K562 (cell line): ENCODE data around the gene MEOX2. TPM values are rescaled to one million over a fixed set of nuclear protein-coding genes. Genes with fewer than 3 reads are reported as not detected.

Experiments
- ATAC-seq: fragments of 200-7000 bp; cut with Tn5 transposase; 3 replicates; pipeline ENCODE4 v1.9.1; 2020; ENCODE audit warnings: moderate library complexity
- BruUV-seq: library from RNA; stranded (reverse); fragments of 400-500 nt; replicated peaks from 2 replicates; lab custom pipeline; 2021; lab: Mats Ljungman, UMichigan
- CTCF ChIA-PET: fragments of 300-600 bp; formaldehyde crosslinking; extraction: SDS; loops from one replicate; lab custom pipeline; 2021; ENCODE audit warnings: low intra/inter-chr PET ratio; lab: Yijun Ruan, JAX
- POLR2A ChIA-PET: fragments of 300-600, 350-650 bp; sonication (Branson Sonifier 250); formaldehyde crosslinking; extraction: SDS; loops from one replicate; lab custom pipeline; 2021; ENCODE audit warnings: antibody characterized with exemption, inconsistent platforms; lab: Yijun Ruan, JAX
- DNase-seq, 4 experiments: peaks; one replicate each; pipeline versions ENCODE4 v3.0.0 to v3.0.0-alpha.2; 2011 to 2018; ENCODE audit warnings: low spot score in 3 of 4, mixed read lengths in 3 of 4; ENCODE audit errors: extremely low read depth in 1 of 4
- FAIRE-seq: peaks from 2 replicates; lab custom pipeline; 2011; peaks lifted over from hg19 to GRCh38; lab: Jason Lieb, UNC
- H2AFZ ChIP-seq: 2 replicates; pipeline ENCODE4 v1.6.0; 2011; ENCODE audit warnings: low read depth, low read length, control low read depth, inconsistent platforms
- H3K27ac ChIP-seq: fragments of 200-600 bp; 3 replicates; pipeline ENCODE4 v1.8.0; 2011; ENCODE audit warnings: low read depth, mild to moderate bottlenecking, control low read depth, inconsistent platforms, low read length, moderate library complexity, mixed read lengths; ENCODE audit errors: extremely low read depth
- H3K27me3 ChIP-seq, 2 experiments: fragments of 300-600 bp in 1 of 2; 2 replicates in 1 of 2; 3 replicates in 1 of 2; pipeline versions ENCODE4 v1.6.0 to v1.8.0; 2011; ENCODE audit warnings: inconsistent platforms in 2 of 2, low read length in 2 of 2, mild to moderate bottlenecking in 1 of 2, mixed read lengths in 1 of 2, moderate library complexity in 1 of 2; ENCODE audit not compliant: control insufficient read depth in 2 of 2, insufficient read depth in 2 of 2
- H3K36me3 ChIP-seq: fragments of 300-600 bp; 3 replicates; pipeline ENCODE4 v1.8.0; 2011; ENCODE audit warnings: mild to moderate bottlenecking, low read length, inconsistent platforms; ENCODE audit not compliant: control insufficient read depth, insufficient read depth
- H3K4me1 ChIP-seq, 2 experiments: fragments of 200-600 bp in 1 of 2; replicated peaks in 1 of 2; 2 replicates in 1 of 2; 3 replicates in 1 of 2; pipeline versions ENCODE4 v1.5.1 to v1.8.0; 2011; ENCODE audit warnings: inconsistent platforms in 2 of 2, low read length in 2 of 2, mild to moderate bottlenecking in 1 of 2, mixed read lengths in 1 of 2, moderate library complexity in 1 of 2; ENCODE audit not compliant: control insufficient read depth in 2 of 2, insufficient read depth in 2 of 2
- H3K4me2 ChIP-seq: 2 replicates; pipeline ENCODE4 v1.6.1; 2011; ENCODE audit warnings: low read length, control low read depth, inconsistent platforms, mixed read lengths; ENCODE audit not compliant: insufficient read depth
- H3K4me3 ChIP-seq: fragments of 200-600 bp; sonication (generic), shearing (Covaris generic); 2 replicates; pipeline ENCODE4 v1.5.1; 2016; ENCODE audit warnings: control low read depth, inconsistent platforms
- H3K79me2 ChIP-seq: fragments of 200-600 bp; 3 replicates; pipeline ENCODE4 v1.8.0; 2011; ENCODE audit warnings: low read length, inconsistent platforms; ENCODE audit not compliant: control insufficient read depth, insufficient read depth
- H3K9ac ChIP-seq, 2 experiments: 2 replicates each; pipeline versions ENCODE4 v1.6.0 to v1.6.1; 2011; ENCODE audit warnings: low read depth in 2 of 2, low read length in 2 of 2, control low read depth in 1 of 2, inconsistent platforms in 1 of 2, mild to moderate bottlenecking in 1 of 2, mixed read lengths in 1 of 2; ENCODE audit not compliant: insufficient read depth in 1 of 2
- H3K9me1 ChIP-seq: one replicate; pipeline ENCODE4 v1.6.0; 2011; ENCODE audit warnings: inconsistent platforms, mild to moderate bottlenecking, low read length, moderate library complexity; ENCODE audit not compliant: control insufficient read depth, insufficient read depth
- H3K9me3 ChIP-seq: replicated peaks from 2 replicates; pipeline ENCODE4 v1.5.1; 2011; ENCODE audit warnings: low read depth, low read length, inconsistent platforms; ENCODE audit not compliant: control insufficient read depth, insufficient read depth
- H4K20me1 ChIP-seq: replicated peaks from 2 replicates; pipeline ENCODE4 v1.6.1; 2011; ENCODE audit warnings: low read length, inconsistent platforms, mixed read lengths; ENCODE audit not compliant: control insufficient read depth, insufficient read depth
- C11orf30 ChIP-seq: fragments of 450-650 bp; IDR thresholded peaks from 2 replicates; pipeline ENCODE4 v1.6.1; 2016; ENCODE audit warnings: low read depth, mild to moderate bottlenecking
- CHD4 ChIP-seq: fragments of 200-600 bp; sonication (generic); IDR thresholded peaks from 3 replicates; pipeline ENCODE4 v1.6.1; 2012; ENCODE audit warnings: low read depth, mild to moderate bottlenecking, mixed read lengths, low read length, inconsistent platforms; ENCODE audit not compliant: insufficient read depth, insufficient replicate concordance, poor library complexity, severe bottlenecking
- ESRRB ChIP-seq: fragments of 250-450 bp; sonication (Bioruptor Pico); IDR thresholded peaks from 2 replicates; pipeline ENCODE4 v1.5.0; 2020; ENCODE audit warnings: mild to moderate bottlenecking, moderate library complexity, borderline replicate concordance
- FOXM1 ChIP-seq, 2 experiments: fragments of 450-650 bp in 1 of 2; sonication (generic) in 1 of 2; formaldehyde crosslinking in 1 of 2; IDR thresholded peaks; 2 replicates each; pipeline versions ENCODE4 v1.6.1 to v1.9.0; 2017 to 2022; ENCODE audit warnings: low read depth in 2 of 2, mild to moderate bottlenecking in 2 of 2, missing genetic modification reagents in 1 of 2, moderate library complexity in 1 of 2
- HDAC1 ChIP-seq, 2 experiments: fragments of 450-650 bp; IDR thresholded peaks; 2 replicates each; pipeline ENCODE4 v1.6.1; 2016 to 2017; ENCODE audit warnings: inconsistent platforms in 1 of 2, mild to moderate bottlenecking in 1 of 2, moderate library complexity in 1 of 2
- MAFF ChIP-seq: IDR thresholded peaks from 2 replicates; pipeline ENCODE4 v1.6.1; 2012; ENCODE audit warnings: low read length, improper control_type of control experiment
- MAFG ChIP-seq: fragments of 450-650 bp; conservative IDR thresholded peaks from 2 replicates; pipeline ENCODE4 v1.6.1; 2016; ENCODE audit warnings: missing genetic modification characterization, missing compliant biosample characterization
- MAFK ChIP-seq: IDR thresholded peaks from 2 replicates; pipeline ENCODE4 v1.6.1; 2011; ENCODE audit warnings: low read length, improper control_type of control experiment
- MYC ChIP-seq, 2 experiments: fragments of 250-450 bp in 1 of 2; sonication (Bioruptor Pico) in 1 of 2; IDR thresholded peaks; 2 replicates each; pipeline versions ENCODE4 v1.5.1 to v1.6.1; 2012 to 2021; ENCODE audit warnings: low read depth in 2 of 2, borderline replicate concordance in 1 of 2, improper control_type of control experiment in 1 of 2, low read length in 1 of 2, mild to moderate bottlenecking in 1 of 2, moderate library complexity in 1 of 2
- POLR2G ChIP-seq: fragments of 200-400 bp; formaldehyde crosslinking; IDR thresholded peaks from 2 replicates; pipeline ENCODE4 v1.6.1; 2017; ENCODE audit warnings: low read depth, mild to moderate bottlenecking, antibody characterized with exemption, low read length, moderate library complexity
- SMAD4 ChIP-seq: fragments of 250-450 bp; sonication (Bioruptor Pico); conservative IDR thresholded peaks from 2 replicates; pipeline ENCODE4 v1.8.0; 2021; ENCODE audit warnings: inconsistent platforms, mild to moderate bottlenecking, moderate library complexity
- ZNF124 ChIP-seq: sonication (generic); formaldehyde crosslinking; IDR thresholded peaks from 2 replicates; pipeline ENCODE4 v1.8.1; 2022; ENCODE audit warnings: missing genetic modification reagents
- ZNF316 ChIP-seq: fragments of 450-650 bp; IDR thresholded peaks from 2 replicates; pipeline ENCODE4 v1.6.1; 2016
- ZNF436 ChIP-seq: fragments of 250-450, 450-650 bp; sonication (Bioruptor Pico); formaldehyde crosslinking; IDR thresholded peaks from 2 replicates; pipeline ENCODE4 v1.7.0; 2020; ENCODE audit warnings: mild to moderate bottlenecking
- ZNF668 ChIP-seq: fragments of 250-450 bp; sonication (Bioruptor Pico); IDR thresholded peaks from 2 replicates; pipeline ENCODE4 v1.8.0; 2022; ENCODE audit warnings: mild to moderate bottlenecking, inconsistent platforms
- WGBS: fragments of 100-300 bp; shearing (Covaris generic); methylation state at CpG from one replicate; pipeline ENCODE4 v1.1.6; 2016; ENCODE audit warnings: low coverage, mixed read lengths; ENCODE audit not compliant: insufficient coverage; ENCODE audit errors: missing lambda C conversion rate; 5-methylcytosine and 5-hydroxymethylcytosine counted together
- in situ Hi-C: fragments of 300-500 bp; cut with MboI; formaldehyde crosslinking; loops from 4 replicates; pipeline ENCODE4 v1.15.0; 2018; ENCODE audit warnings: inconsistent platforms, mixed read lengths
- intact Hi-C: fragments of 100-400 bp; cut with micrococcal nuclease; formaldehyde crosslinking; loops from 2 replicates; pipeline ENCODE4 v1.14.2; 2022
- polyA plus RNA-seq, 8 experiments: library from polyadenylated mRNA; depleted of rRNA in 4 of 8; stranded (reverse) in 5 of 8; unstranded in 3 of 8; fragments of >200 nt; fragmentation: Nextera tagmentation in 2 of 8; fragmentation: Illumina TruSeq in 1 of 8; extraction: Ambion mirVana in 2 of 8; extraction: Trizol in 1 of 8; gene quantifications; 2 replicates each; pipeline versions ENCODE4 v1.2.1 to v1.2.3, GENCODE V29; 2011 to 2014; ENCODE audit warnings: inconsistent platforms in 1 of 8, missing spikeins in 1 of 8
- total RNA-seq, 7 experiments: library from RNA; depleted of rRNA in 6 of 7; stranded (reverse); fragments of >200 nt in 6 of 7; fragmentation: Illumina TruSeq in 2 of 7; extraction: Trizol in 2 of 7; gene quantifications; 2 replicates each; pipeline versions ENCODE4 v1.2.1 to v1.2.3, GENCODE V29; 2011 to 2021; ENCODE audit warnings: low replicate concordance in 1 of 7
- TF ChIP-seq, protein P1 (sequence below): sonication (generic); formaldehyde crosslinking; IDR thresholded peaks from 2 replicates; pipeline ENCODE4 v1.8.0; 2023; ENCODE audit warnings: missing genetic modification reagents, mild to moderate bottlenecking, borderline replicate concordance

Gene MEOX2
- total and polyA plus RNA-seq, 9 of the 15 experiments (the other 6 are each of a cell fraction or from before 2014, with no cell fraction given): not detected

DNA sequence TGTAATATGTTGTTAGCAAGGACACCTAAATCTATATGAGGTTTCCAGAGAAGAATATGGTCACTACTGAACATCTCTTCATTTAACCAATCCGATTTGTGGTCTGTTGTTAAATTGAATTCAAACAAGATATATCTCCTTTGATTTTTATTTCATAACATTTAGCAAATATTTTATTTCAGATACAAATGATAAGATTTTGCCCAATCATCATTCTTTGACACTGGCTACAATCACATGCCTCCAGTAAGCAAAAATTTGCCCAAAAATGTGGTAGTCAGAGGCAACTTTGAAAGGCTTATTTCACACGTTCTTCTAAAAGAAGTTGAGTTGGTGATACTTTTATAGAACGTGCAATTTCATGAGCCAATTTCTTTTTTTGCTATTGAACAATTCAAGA, 79.9 kb downstream of the MEOX2 start:
- H3K4me3 ChIP-seq: no peak overlapping the region
- DNase-seq (no peak), FAIRE-seq (no peak), ATAC-seq (no peak)
- ChIA-PET CTCF (no interaction called here), POLR2A (no interaction called here)
- in situ Hi-C loops (no loop called here), intact Hi-C loops (loop anchor here (10.0 kb wide), 1 partner anchor 458 kb away; no protein-coding TSS in a partner anchor)
- 2% methylated on average over 3 of the region's 3 CpGs for WGBS
- H3K27me3 ChIP-seq: no peaks in the 10 kb centered on the region
- no peak overlapping the region for H2AFZ ChIP-seq
- H3K9me3 ChIP-seq: no peaks in the 10 kb centered on the region; the same call in none of the 2 replicates
- no peaks in the 10 kb centered on the region for H3K79me2 ChIP-seq
- no peaks in the 10 kb centered on the region for H3K9me1 ChIP-seq
- no peaks in the 10 kb centered on the region for H3K4me1 ChIP-seq
- H4K20me1 ChIP-seq: no peaks in the 10 kb centered on the region
- no peak overlapping the region for H3K9ac ChIP-seq
- no peak overlapping the region for H3K27ac ChIP-seq
- no TSS peak for BruUV-seq
- H3K4me2 ChIP-seq: no peak overlapping the region
- H3K36me3 ChIP-seq: no peaks in the 10 kb centered on the region
- TF ChIP-seq, protein P1, sequence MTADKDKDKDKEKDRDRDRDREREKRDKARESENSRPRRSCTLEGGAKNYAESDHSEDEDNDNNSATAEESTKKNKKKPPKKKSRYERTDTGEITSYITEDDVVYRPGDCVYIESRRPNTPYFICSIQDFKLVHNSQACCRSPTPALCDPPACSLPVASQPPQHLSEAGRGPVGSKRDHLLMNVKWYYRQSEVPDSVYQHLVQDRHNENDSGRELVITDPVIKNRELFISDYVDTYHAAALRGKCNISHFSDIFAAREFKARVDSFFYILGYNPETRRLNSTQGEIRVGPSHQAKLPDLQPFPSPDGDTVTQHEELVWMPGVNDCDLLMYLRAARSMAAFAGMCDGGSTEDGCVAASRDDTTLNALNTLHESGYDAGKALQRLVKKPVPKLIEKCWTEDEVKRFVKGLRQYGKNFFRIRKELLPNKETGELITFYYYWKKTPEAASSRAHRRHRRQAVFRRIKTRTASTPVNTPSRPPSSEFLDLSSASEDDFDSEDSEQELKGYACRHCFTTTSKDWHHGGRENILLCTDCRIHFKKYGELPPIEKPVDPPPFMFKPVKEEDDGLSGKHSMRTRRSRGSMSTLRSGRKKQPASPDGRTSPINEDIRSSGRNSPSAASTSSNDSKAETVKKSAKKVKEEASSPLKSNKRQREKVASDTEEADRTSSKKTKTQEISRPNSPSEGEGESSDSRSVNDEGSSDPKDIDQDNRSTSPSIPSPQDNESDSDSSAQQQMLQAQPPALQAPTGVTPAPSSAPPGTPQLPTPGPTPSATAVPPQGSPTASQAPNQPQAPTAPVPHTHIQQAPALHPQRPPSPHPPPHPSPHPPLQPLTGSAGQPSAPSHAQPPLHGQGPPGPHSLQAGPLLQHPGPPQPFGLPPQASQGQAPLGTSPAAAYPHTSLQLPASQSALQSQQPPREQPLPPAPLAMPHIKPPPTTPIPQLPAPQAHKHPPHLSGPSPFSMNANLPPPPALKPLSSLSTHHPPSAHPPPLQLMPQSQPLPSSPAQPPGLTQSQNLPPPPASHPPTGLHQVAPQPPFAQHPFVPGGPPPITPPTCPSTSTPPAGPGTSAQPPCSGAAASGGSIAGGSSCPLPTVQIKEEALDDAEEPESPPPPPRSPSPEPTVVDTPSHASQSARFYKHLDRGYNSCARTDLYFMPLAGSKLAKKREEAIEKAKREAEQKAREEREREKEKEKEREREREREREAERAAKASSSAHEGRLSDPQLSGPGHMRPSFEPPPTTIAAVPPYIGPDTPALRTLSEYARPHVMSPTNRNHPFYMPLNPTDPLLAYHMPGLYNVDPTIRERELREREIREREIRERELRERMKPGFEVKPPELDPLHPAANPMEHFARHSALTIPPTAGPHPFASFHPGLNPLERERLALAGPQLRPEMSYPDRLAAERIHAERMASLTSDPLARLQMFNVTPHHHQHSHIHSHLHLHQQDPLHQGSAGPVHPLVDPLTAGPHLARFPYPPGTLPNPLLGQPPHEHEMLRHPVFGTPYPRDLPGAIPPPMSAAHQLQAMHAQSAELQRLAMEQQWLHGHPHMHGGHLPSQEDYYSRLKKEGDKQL: no peak
- TF ChIP-seq ZNF436: no peak
- TF ChIP-seq ESRRB: no peak
- TF ChIP-seq HDAC1 (IDR thresholded peaks at IDR 0.05): no peak
- peak; percentile 54; the same call in 1 of the 2 replicates for TF ChIP-seq MAFF
- peak; percentile 59 for TF ChIP-seq C11orf30
- no peak for TF ChIP-seq SMAD4
- peak; percentile 65; the same call in 1 of the 2 replicates for TF ChIP-seq MAFG
- no peak for TF ChIP-seq MYC (IDR thresholded peaks at IDR 0.05; ENCODE audit: low read depth, low read length)
- TF ChIP-seq MYC (CRISPR knock-in tag; IDR thresholded peaks at IDR 0.05; ENCODE audit: borderline replicate concordance, low read depth): no peak
- TF ChIP-seq MAFK: peak; percentile 43; the same call in 1 of the 2 replicates
- TF ChIP-seq ZNF124 (CRISPR knock-in tag): no peak
- TF ChIP-seq FOXM1 (IDR thresholded peaks at IDR 0.05; ENCODE audit: low read depth): no peak
- no peak for TF ChIP-seq FOXM1 (CRISPR knock-in tag; IDR thresholded peaks at IDR 0.05; ENCODE audit: low read depth)
- peak; percentile 79 for TF ChIP-seq ZNF316
- no peak for TF ChIP-seq POLR2G
- no peak for TF ChIP-seq CHD4
- no peak for TF ChIP-seq ZNF668 (CRISPR knock-in tag)
